ENCODE data around the gene NHLRC1. TPM values are rescaled to one million over a fixed set of nuclear protein-coding genes. Genes with fewer than 3 reads are reported as not detected.

NHLRC1 gene
- total and polyA plus RNA-seq, 2 of the 13 experiments (the other 11 are each of a cell fraction or from before 2014, with no cell fraction given), result 0.04 to 0.11 TPM

DNA sequence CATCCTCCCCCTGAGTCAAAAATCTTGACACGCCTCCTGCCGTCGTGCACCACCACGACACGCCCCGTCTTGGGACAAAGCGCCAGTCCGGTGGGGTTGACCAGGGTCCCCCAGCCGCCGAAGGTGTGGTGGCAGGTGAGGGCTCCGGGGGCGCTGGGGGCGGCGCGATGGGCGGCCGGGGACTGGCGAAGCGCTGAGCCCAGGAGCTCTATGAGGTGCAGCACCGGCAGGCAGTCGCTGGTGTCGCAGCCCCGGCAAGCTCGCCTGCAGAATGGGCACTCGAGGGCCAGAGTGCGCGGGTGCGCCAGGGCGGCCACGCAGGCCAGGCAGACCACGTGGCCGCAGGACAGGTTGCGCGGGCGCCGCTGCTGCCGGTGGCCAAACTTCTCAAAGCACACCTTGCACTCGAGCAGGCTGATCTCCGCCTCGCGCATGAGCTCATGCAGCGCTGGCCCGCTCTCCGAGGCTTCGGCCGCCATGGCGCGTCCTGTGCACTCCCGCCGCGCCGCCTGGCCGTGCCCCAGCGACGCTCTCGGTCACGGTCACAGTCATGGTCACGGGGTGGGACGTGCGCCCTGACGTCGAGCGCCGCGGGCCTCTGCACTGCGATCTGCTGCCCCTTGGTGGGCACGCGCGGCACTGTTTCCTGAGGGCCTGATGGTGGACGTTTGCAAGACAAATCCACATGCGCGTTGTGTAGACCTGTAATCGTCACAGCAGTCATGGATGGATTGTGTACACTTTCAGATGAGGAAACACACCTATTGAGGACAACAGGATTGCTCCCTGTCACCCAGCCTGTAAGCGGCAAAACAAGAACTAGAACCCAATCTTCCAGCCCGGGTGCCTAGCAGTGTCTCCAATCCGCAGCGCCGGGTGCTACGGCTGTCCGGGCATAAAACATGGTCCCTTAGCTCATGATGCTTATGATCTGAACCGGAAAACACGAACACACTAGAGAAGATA is at the start of gene NHLRC1 (continued):
- TF ChIP-seq, protein P1, sequence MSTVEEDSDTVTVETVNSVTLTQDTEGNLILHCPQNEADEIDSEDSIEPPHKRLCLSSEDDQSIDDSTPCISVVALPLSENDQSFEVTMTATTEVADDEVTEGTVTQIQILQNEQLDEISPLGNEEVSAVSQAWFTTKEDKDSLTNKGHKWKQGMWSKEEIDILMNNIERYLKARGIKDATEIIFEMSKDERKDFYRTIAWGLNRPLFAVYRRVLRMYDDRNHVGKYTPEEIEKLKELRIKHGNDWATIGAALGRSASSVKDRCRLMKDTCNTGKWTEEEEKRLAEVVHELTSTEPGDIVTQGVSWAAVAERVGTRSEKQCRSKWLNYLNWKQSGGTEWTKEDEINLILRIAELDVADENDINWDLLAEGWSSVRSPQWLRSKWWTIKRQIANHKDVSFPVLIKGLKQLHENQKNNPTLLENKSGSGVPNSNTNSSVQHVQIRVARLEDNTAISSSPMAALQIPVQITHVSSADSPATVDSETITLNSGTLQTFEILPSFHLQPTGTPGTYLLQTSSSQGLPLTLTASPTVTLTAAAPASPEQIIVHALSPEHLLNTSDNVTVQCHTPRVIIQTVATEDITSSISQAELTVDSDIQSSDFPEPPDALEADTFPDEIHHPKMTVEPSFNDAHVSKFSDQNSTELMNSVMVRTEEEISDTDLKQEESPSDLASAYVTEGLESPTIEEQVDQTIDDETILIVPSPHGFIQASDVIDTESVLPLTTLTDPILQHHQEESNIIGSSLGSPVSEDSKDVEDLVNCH (CRISPR knock-in tag; IDR thresholded peaks at IDR 0.05), result peak; percentile 92; the same call in 1 of the 2 replicates
- TF ChIP-seq, protein P2, sequence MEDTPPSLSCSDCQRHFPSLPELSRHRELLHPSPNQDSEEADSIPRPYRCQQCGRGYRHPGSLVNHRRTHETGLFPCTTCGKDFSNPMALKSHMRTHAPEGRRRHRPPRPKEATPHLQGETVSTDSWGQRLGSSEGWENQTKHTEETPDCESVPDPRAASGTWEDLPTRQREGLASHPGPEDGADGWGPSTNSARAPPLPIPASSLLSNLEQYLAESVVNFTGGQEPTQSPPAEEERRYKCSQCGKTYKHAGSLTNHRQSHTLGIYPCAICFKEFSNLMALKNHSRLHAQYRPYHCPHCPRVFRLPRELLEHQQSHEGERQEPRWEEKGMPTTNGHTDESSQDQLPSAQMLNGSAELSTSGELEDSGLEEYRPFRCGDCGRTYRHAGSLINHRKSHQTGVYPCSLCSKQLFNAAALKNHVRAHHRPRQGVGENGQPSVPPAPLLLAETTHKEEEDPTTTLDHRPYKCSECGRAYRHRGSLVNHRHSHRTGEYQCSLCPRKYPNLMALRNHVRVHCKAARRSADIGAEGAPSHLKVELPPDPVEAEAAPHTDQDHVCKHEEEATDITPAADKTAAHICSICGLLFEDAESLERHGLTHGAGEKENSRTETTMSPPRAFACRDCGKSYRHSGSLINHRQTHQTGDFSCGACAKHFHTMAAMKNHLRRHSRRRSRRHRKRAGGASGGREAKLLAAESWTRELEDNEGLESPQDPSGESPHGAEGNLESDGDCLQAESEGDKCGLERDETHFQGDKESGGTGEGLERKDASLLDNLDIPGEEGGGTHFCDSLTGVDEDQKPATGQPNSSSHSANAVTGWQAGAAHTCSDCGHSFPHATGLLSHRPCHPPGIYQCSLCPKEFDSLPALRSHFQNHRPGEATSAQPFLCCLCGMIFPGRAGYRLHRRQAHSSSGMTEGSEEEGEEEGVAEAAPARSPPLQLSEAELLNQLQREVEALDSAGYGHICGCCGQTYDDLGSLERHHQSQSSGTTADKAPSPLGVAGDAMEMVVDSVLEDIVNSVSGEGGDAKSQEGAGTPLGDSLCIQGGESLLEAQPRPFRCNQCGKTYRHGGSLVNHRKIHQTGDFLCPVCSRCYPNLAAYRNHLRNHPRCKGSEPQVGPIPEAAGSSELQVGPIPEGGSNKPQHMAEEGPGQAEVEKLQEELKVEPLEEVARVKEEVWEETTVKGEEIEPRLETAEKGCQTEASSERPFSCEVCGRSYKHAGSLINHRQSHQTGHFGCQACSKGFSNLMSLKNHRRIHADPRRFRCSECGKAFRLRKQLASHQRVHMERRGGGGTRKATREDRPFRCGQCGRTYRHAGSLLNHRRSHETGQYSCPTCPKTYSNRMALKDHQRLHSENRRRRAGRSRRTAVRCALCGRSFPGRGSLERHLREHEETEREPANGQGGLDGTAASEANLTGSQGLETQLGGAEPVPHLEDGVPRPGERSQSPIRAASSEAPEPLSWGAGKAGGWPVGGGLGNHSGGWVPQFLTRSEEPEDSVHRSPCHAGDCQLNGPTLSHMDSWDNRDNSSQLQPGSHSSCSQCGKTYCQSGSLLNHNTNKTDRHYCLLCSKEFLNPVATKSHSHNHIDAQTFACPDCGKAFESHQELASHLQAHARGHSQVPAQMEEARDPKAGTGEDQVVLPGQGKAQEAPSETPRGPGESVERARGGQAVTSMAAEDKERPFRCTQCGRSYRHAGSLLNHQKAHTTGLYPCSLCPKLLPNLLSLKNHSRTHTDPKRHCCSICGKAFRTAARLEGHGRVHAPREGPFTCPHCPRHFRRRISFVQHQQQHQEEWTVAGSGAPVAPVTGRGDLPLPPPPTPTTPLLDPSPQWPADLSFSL (CRISPR knock-in tag; IDR thresholded peaks at IDR 0.05), result peak; percentile 90
- TF ChIP-seq ZNF670 (CRISPR knock-in tag; IDR thresholded peaks at IDR 0.05; ENCODE audit: borderline replicate concordance), result peak; percentile 96; the same call in 1 of the 2 replicates
- TF ChIP-seq, protein P3, sequence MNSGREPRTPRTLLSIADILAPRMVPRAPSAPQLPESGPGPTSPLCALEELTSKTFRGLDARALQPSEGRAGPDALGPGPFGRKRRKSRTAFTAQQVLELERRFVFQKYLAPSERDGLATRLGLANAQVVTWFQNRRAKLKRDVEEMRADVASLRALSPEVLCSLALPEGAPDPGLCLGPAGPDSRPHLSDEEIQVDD (CRISPR knock-in tag; IDR thresholded peaks at IDR 0.05; ENCODE audit: borderline replicate concordance), result peak; percentile 87
- TF ChIP-seq KDM5B (CRISPR knock-in tag; IDR thresholded peaks at IDR 0.05; ENCODE audit: borderline replicate concordance), result peak; percentile 98
- TF ChIP-seq SIN3A (IDR thresholded peaks at IDR 0.05; ENCODE audit: borderline replicate concordance, low read depth, low read length), result no peak; the same call in 1 of the 2 replicates
- peak; percentile 99 for TF ChIP-seq KDM2A (CRISPR knock-in tag; IDR thresholded peaks at IDR 0.05; ENCODE audit: borderline replicate concordance, low read depth)
- TF ChIP-seq IRX3 (CRISPR knock-in tag; IDR thresholded peaks at IDR 0.05; ENCODE audit: borderline replicate concordance, low read depth), result peak; percentile 99
- TF ChIP-seq CCDC6 (CRISPR knock-in tag; IDR thresholded peaks at IDR 0.05), result peak; percentile 99
- peak; percentile 100 for TF ChIP-seq DNMT1 (CRISPR knock-in tag; IDR thresholded peaks at IDR 0.05)
- no peak for TF ChIP-seq NFIB (CRISPR knock-in tag; IDR thresholded peaks at IDR 0.05; ENCODE audit: borderline replicate concordance)
- no peak for TF ChIP-seq ARNT (IDR thresholded peaks at IDR 0.05)
- peak; percentile 55 for TF ChIP-seq POLR2G (IDR thresholded peaks at IDR 0.05; ENCODE audit: low read depth, low read length)
- TF ChIP-seq, protein P4, sequence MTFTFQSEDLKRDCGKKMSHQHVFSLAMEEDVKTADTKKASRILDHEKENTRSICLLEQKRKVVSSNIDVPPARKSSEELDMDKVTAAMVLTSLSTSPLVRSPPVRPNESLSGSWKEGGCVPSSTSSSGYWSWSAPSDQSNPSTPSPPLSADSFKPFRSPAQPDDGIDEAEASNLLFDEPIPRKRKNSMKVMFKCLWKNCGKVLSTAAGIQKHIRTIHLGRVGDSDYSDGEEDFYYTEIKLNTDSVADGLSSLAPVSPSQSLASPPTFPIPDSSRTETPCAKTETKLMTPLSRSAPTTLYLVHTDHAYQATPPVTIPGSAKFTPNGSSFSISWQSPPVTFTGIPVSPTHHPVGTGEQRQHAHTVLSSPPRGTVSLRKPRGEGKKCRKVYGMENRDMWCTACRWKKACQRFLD (CRISPR knock-in tag; IDR thresholded peaks at IDR 0.05; ENCODE audit: borderline replicate concordance), result peak; percentile 95
- TF ChIP-seq SCMH1 (CRISPR knock-in tag; IDR thresholded peaks at IDR 0.05; ENCODE audit: borderline replicate concordance), result no peak
- no peak for TF ChIP-seq FOXA1 (IDR thresholded peaks at IDR 0.05)
- peak; percentile 74 for TF ChIP-seq FOXA1 (CRISPR knock-in tag; IDR thresholded peaks at IDR 0.05)
- peak; percentile 96 for TF ChIP-seq ZNF614 (CRISPR knock-in tag; IDR thresholded peaks at IDR 0.05; ENCODE audit: borderline replicate concordance)
